Measurements from ENCODE around the gene ITIH5.

Gene ITIH5

GRCh38 chr10:7598771-7599170 lies 68.0 kb downstream of the ITIH5 start:
- H3K9me2 ChIP-seq (replicated peaks; ENCODE audit: low read depth, low read length): no peaks in the 10 kb centered on the region
- no peaks in the 10 kb centered on the region for H4K20me1 ChIP-seq (ENCODE audit: insufficient read depth, low read length, poor library complexity, severe bottlenecking)
- no peak overlapping the region for H2AFZ ChIP-seq (ENCODE audit: low read length)
- no peaks in the 10 kb centered on the region for H3K4me1 ChIP-seq (ENCODE audit: insufficient read depth, low read length, poor library complexity, severe bottlenecking)
- no peaks in the 10 kb centered on the region for H3K79me2 ChIP-seq (ENCODE audit: insufficient read depth, low read length)
- no peak overlapping the region for H3K9ac ChIP-seq (ENCODE audit: low read depth, low read length, poor library complexity, severe bottlenecking)
- H3K27me3 ChIP-seq (ENCODE audit: insufficient read depth, low read length, poor library complexity, severe bottlenecking): no peaks in the 10 kb centered on the region
- no peaks in the 10 kb centered on the region for H3K36me3 ChIP-seq (ENCODE audit: insufficient read depth, low read length)
- no peak overlapping the region for H3K4me3 ChIP-seq (ENCODE audit: low read length, poor library complexity, severe bottlenecking)
- TF ChIP-seq CTCF (conservative IDR thresholded peaks at IDR 0.05; ENCODE audit: low read length) (no peak), EZH2phosphoT487 (IDR thresholded peaks at IDR 0.05; ENCODE audit: borderline replicate concordance) (no peak)
- no peak overlapping the region for H3K4me2 ChIP-seq (ENCODE audit: low read depth, low read length, poor library complexity, severe bottlenecking)
- no peaks in the 10 kb centered on the region for H3F3A ChIP-seq (ENCODE audit: low read depth)
- H3K9me3 ChIP-seq (ENCODE audit: insufficient read depth, low read depth, low read length): no peaks in the 10 kb centered on the region

GRCh38 chr10:7596356-7596755 lies 70.4 kb downstream of the ITIH5 start:
- Histone ChIP-seq H2AFZ (ENCODE audit: low read length) (no peak overlapping the region), H3K79me2 (ENCODE audit: insufficient read depth, low read length) (no peaks in the 10 kb centered on the region), H3K27me3 (ENCODE audit: insufficient read depth, low read length, poor library complexity, severe bottlenecking) (no peaks in the 10 kb centered on the region), H3K36me3 (ENCODE audit: insufficient read depth, low read length) (no peaks in the 10 kb centered on the region), H4K20me1 (ENCODE audit: insufficient read depth, low read length, poor library complexity, severe bottlenecking) (no peaks in the 10 kb centered on the region), H3K9ac (ENCODE audit: low read depth, low read length, poor library complexity, severe bottlenecking) (no peak overlapping the region), H3K9me2 (replicated peaks; ENCODE audit: low read depth, low read length) (no peaks in the 10 kb centered on the region), H3K4me2 (ENCODE audit: low read depth, low read length, poor library complexity, severe bottlenecking) (no peak overlapping the region), H3K4me1 (ENCODE audit: insufficient read depth, low read length, poor library complexity, severe bottlenecking) (no peaks in the 10 kb centered on the region), H3F3A (ENCODE audit: low read depth) (no peaks in the 10 kb centered on the region), H3K9me3 (ENCODE audit: insufficient read depth, low read depth, low read length) (no peaks in the 10 kb centered on the region), H3K4me3 (ENCODE audit: low read length, poor library complexity, severe bottlenecking) (no peak overlapping the region)
- TF ChIP-seq CTCF (conservative IDR thresholded peaks at IDR 0.05; ENCODE audit: low read length) (no peak), EZH2phosphoT487 (IDR thresholded peaks at IDR 0.05; ENCODE audit: borderline replicate concordance) (no peak)

GRCh38 chr10:7593905-7594304 lies 72.9 kb downstream of the ITIH5 start:
- Histone ChIP-seq H2AFZ (ENCODE audit: low read length) (no peak overlapping the region), H3K9me3 (ENCODE audit: insufficient read depth, low read depth, low read length) (no peaks in the 10 kb centered on the region), H3K4me3 (ENCODE audit: low read length, poor library complexity, severe bottlenecking) (no peak overlapping the region), H4K20me1 (ENCODE audit: insufficient read depth, low read length, poor library complexity, severe bottlenecking) (no peaks in the 10 kb centered on the region), H3K27me3 (ENCODE audit: insufficient read depth, low read length, poor library complexity, severe bottlenecking) (no peaks in the 10 kb centered on the region), H3K79me2 (ENCODE audit: insufficient read depth, low read length) (no peaks in the 10 kb centered on the region), H3K4me1 (ENCODE audit: insufficient read depth, low read length, poor library complexity, severe bottlenecking) (no peaks in the 10 kb centered on the region), H3F3A (ENCODE audit: low read depth) (no peaks in the 10 kb centered on the region), H3K9ac (ENCODE audit: low read depth, low read length, poor library complexity, severe bottlenecking) (no peak overlapping the region), H3K4me2 (ENCODE audit: low read depth, low read length, poor library complexity, severe bottlenecking) (no peak overlapping the region), H3K9me2 (replicated peaks; ENCODE audit: low read depth, low read length) (no peaks in the 10 kb centered on the region), H3K36me3 (ENCODE audit: insufficient read depth, low read length) (no peaks in the 10 kb centered on the region)
- TF ChIP-seq CTCF (conservative IDR thresholded peaks at IDR 0.05; ENCODE audit: low read length) (no peak), EZH2phosphoT487 (IDR thresholded peaks at IDR 0.05; ENCODE audit: borderline replicate concordance) (no peak)
